Heart left ventricle (tissue), 16 donors: ENCODE data around the gene FLNB. TPM values are rescaled to one million over a fixed set of nuclear protein-coding genes. Genes with fewer than 3 reads are reported as not detected.
A peak's percentile ranks its signal among the peaks of the same experiment; 100 is the strongest.

Source experiments
- ATAC-seq, 4 donors: fragments of 200-7000 bp; cut with Tn5 transposase; one replicate each; pipeline ENCODE4 v1.9.1; 2020 to 2022; ENCODE audit warnings: moderate library complexity in 4 of 4, mild to moderate bottlenecking in 3 of 4, moderate number of reproducible peaks in 1 of 4
- DNase-seq, 5 donors: peaks; one replicate each; pipeline ENCODE4 v3.0.0-alpha.2; 2020
- H3K27ac ChIP-seq, 12 donors: fragments of 200-600 bp; sonication (generic) in 4 of 12; one replicate each; pipeline versions ENCODE4 v1.5.0 to v1.8.0; 2016 to 2022; ENCODE audit warnings: mild to moderate bottlenecking in 2 of 12
- H3K27me3 ChIP-seq, 9 donors: fragments of 200-600 bp; sonication (generic) in 2 of 9; one replicate each; pipeline versions ENCODE4 v1.5.1 to v1.8.0; 2016 to 2022; ENCODE audit warnings: mild to moderate bottlenecking in 3 of 9
- H3K36me3 ChIP-seq, 9 donors: fragments of 200-600 bp; sonication (generic) in 2 of 9; one replicate each; pipeline versions ENCODE4 v1.5.0 to v1.8.0; 2018 to 2022; ENCODE audit warnings: mild to moderate bottlenecking in 2 of 9
- H3K4me1 ChIP-seq, 12 donors: fragments of 200-600 bp; sonication (generic) in 4 of 12; one replicate each; pipeline versions ENCODE4 v1.5.0 to v1.8.0; 2016 to 2022; ENCODE audit warnings: mild to moderate bottlenecking in 3 of 12
- H3K4me3 ChIP-seq, 12 donors: fragments of 200-600 bp; sonication (generic) in 4 of 12; one replicate each; pipeline versions ENCODE4 v1.5.0 to v1.8.0; 2017 to 2022; ENCODE audit warnings: mild to moderate bottlenecking in 9 of 12, moderate library complexity in 4 of 12
- H3K9me3 ChIP-seq, 12 donors: fragments of 200-600 bp; sonication (generic) in 4 of 12; one replicate each; pipeline versions ENCODE4 v1.5.0 to v1.8.0; 2016 to 2022; ENCODE audit warnings: mild to moderate bottlenecking in 1 of 12
- POLR2A ChIP-seq, 2 donors: fragments of 450-650 bp; IDR thresholded peaks; one replicate each; pipeline ENCODE4 v1.6.1; 2017; ENCODE audit warnings: antibody characterized with exemption in 2 of 2, mild to moderate bottlenecking in 2 of 2, moderate library complexity in 2 of 2
- WGBS, 4 donors: extraction: QIAGEN DNeasy Blood & Tissue Kit in 2 of 4; methylation state at CpG; one replicate each; pipeline versions ENCODE4 v1.1.5 to v1.1.7; 2013 to 2018; 5-methylcytosine and 5-hydroxymethylcytosine counted together
- intact Hi-C, 10 donors: fragments of 100-400 bp; cut with DNase I; formaldehyde crosslinking; loops; one replicate each; pipeline versions ENCODE4 v1.11.1 to v1.14.2; 2022
- polyA plus RNA-seq, 2 donors: library from polyadenylated mRNA; stranded (reverse); fragments of 200-250 nt; gene quantifications; one replicate each; pipeline ENCODE4 v1.2.3, GENCODE V29; 2013
- total RNA-seq, 9 donors: library from RNA; depleted of rRNA in 2 of 9; stranded (reverse); fragments of >200 nt in 2 of 9; fragmentation: NEBNext Ultra II Directional in 3 of 9; extraction: Animal tissue kit (Norgen Biotek cat#: 25700) in 3 of 9; gene quantifications; one replicate each; pipeline versions ENCODE4 v1.1.0 to v1.2.4, GENCODE V29; 2016 to 2023
- TF ChIP-seq, protein P1 (sequence below), 12 donors: fragments of 200-600 bp; sonication (generic) in 4 of 12; IDR thresholded peaks; one replicate each; pipeline versions ENCODE4 v1.5.0 to v1.8.0; 2018 to 2022; ENCODE audit warnings: antibody characterized with exemption in 12 of 12, mild to moderate bottlenecking in 5 of 12
- donor health status: ischemic (EF 13 %, LVEDD 7.1; RV severe dilation, severe dysfunction).
- donor health status: healthy with polysubstance abuse.
- donor health status: DM: no; HTN: yes; CAD: no.
- donor health status: DM: no; HTN: no; CAD: no.
- donor health status: ischemic (EF 25% LVEDD 6.9; RV normal size, moderate dysfunction).
- donor health status: ischemic (EF 25% LVEDD 5.7; RV mildly dilated, moderate dysfunction).
- donor health status: healthy.
- donor health status: DM: yes; HTN: yes; CAD: no.
- donor health status: ischemic (EF 35%, LVEDD 5.7; RV mildly dilated, moderate dysfunction).
- donor health status: nonischemic (EF 11% LVEDD 7.7; RV severe dilation, severe dysfunction).
- donor health status: DM: yes; HTN: yes; CAD: no.
- donor health status: PGD.
- donor health status: ischemic (EF 29% LVEDD 5.4; RV normal size, mild dysfunction).
- donor health status: nonischemic (EF 23%, LVEDD 6.1; RV moderate dilation, normal function).

FLNB gene
- total and polyA plus RNA-seq, 11 donors = 30.5 to 75.6 (median 40.6) TPM

DNA sequence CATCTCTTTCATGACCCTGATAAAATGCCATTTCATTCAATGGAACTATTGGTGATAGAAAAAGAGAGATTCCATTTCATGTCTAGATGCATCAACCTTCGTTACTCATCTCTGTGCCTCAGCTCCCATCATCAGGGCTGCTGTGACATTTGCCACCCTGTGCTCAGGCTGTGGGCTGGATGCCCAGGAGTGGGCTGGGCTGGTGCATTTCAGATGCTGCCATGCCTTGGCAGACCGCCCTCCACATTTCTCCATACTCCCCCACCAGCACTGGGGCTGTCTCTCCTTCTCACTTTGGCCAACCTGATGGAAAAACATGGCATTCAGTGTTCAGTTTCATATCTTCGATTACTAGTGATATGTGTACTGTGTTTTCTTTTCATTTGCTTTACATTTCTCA, 143.4 kb downstream of the FLNB start:
- Histone ChIP-seq H3K9me3 (no peaks in the 10 kb centered on the region), H3K4me1 (peaks cover 0 to 14% (median 0%) of the 10 kb centered on the region in 12 donors), H3K27ac (peak overlapping the region in 4 of 12 donors; percentile 26 to 62 (median 31)), H3K36me3 (peaks cover 0 to 98% (median 89%) of the 10 kb centered on the region in 9 donors), H3K27me3 (no peaks in the 10 kb centered on the region), H3K4me3 (no peak overlapping the region)
- TF ChIP-seq POLR2A (IDR thresholded peaks at IDR 0.05) = no peak
- TF ChIP-seq, protein P1, sequence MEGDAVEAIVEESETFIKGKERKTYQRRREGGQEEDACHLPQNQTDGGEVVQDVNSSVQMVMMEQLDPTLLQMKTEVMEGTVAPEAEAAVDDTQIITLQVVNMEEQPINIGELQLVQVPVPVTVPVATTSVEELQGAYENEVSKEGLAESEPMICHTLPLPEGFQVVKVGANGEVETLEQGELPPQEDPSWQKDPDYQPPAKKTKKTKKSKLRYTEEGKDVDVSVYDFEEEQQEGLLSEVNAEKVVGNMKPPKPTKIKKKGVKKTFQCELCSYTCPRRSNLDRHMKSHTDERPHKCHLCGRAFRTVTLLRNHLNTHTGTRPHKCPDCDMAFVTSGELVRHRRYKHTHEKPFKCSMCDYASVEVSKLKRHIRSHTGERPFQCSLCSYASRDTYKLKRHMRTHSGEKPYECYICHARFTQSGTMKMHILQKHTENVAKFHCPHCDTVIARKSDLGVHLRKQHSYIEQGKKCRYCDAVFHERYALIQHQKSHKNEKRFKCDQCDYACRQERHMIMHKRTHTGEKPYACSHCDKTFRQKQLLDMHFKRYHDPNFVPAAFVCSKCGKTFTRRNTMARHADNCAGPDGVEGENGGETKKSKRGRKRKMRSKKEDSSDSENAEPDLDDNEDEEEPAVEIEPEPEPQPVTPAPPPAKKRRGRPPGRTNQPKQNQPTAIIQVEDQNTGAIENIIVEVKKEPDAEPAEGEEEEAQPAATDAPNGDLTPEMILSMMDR (IDR thresholded peaks at IDR 0.05) = no peak
- intact Hi-C loops = no loop called here
- WGBS, 4 donors = 55 to 76% (median 59%) methylated on average over 3 of the region's 3 CpGs
- ATAC-seq = peak; percentile 91 to 97 (median 94)
- DNase-seq = peak; percentile 77 to 91 (median 82)

DNA sequence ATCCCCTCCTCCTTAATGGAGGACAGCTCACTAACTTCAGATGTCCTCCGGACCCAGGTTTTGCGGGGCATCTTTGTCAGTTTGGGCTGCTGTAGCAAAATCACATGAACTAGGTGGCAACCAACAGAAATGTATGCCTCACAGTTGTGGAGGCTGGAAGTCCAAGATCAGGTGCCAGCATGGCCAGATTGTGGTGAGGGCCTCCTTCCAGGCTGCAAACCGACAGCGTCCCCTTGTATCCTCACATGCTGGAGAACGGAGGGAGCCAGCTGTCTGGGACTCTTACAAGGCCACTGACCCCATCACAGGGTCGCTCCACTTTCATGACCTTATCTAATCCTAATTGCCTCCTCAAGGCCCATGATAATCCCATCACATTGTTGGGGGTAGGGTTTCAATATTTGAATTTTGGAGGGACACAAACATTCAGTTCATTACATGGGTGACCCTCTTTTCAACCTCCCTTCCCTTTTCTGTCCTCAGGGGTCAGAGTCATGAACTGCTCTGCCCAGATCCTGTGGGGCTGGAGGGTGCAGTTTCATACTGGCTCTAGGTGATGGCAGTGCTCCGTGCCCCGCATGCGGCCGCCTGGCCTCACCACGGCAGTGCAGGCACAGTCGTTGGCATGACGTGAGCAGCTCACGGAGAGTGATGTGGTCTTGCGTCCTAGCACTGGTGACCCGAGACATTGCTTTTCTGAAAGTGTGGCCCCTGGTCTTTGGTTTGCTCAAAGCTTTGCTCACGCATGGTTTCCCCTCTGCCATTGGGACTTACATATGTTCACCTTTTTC, 144.2 kb downstream of the FLNB start:
- 88 to 95% (median 93%) methylated on average over 16 to 17 of the region's 17 CpGs for WGBS, 4 donors
- peak overlapping the region in 4 of 12 donors; percentile 26 to 62 (median 31) for H3K27ac ChIP-seq

DNA sequence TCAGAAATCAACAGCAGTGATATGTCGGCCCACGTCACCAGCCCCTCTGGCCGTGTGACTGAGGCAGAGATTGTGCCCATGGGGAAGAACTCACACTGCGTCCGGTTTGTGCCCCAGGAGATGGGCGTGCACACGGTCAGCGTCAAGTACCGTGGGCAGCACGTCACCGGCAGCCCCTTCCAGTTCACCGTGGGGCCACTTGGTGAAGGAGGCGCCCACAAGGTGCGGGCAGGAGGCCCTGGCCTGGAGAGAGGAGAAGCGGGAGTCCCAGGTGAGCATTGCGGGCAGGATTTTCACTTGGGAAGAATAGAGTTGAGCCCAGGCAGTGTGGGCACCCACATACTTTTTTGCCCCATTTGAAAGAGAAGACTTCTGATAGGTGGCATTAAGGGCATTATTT, 145.1 kb downstream of the FLNB start:
- no peak overlapping the region for H3K4me3 ChIP-seq
- DNase-seq (no peak), ATAC-seq (no peak)
- intact Hi-C loops = no loop called here
- WGBS, 4 donors = 93 to 95% (median 94%) methylated on average over 16 of the region's 16 CpGs
- no peaks in the 10 kb centered on the region for H3K9me3 ChIP-seq
- TF ChIP-seq POLR2A (IDR thresholded peaks at IDR 0.05) = no peak
- TF ChIP-seq, protein P1 (IDR thresholded peaks at IDR 0.05) = no peak
- peaks cover 0 to 98% (median 89%) of the 10 kb centered on the region in 9 donors for H3K36me3 ChIP-seq
- H3K4me1 ChIP-seq = peaks cover 0 to 14% (median 0%) of the 10 kb centered on the region in 12 donors
- no peaks in the 10 kb centered on the region for H3K27me3 ChIP-seq
- H3K27ac ChIP-seq = peak overlapping the region in 1 of 12 donors; percentile 9

More for the DNA sequence above, 144.2 kb downstream of the FLNB start:
- peaks cover 0 to 98% (median 89%) of the 10 kb centered on the region in 9 donors for H3K36me3 ChIP-seq
- ATAC-seq (no peak), DNase-seq (no peak)
- no peaks in the 10 kb centered on the region for H3K27me3 ChIP-seq
- no peak for TF ChIP-seq POLR2A (IDR thresholded peaks at IDR 0.05)
- TF ChIP-seq, protein P1 (IDR thresholded peaks at IDR 0.05) = no peak
- no peaks in the 10 kb centered on the region for H3K9me3 ChIP-seq
- no peak overlapping the region for H3K4me3 ChIP-seq
- intact Hi-C loops = no loop called here
- H3K4me1 ChIP-seq = peaks cover 0 to 14% (median 0%) of the 10 kb centered on the region in 12 donors

DNA sequence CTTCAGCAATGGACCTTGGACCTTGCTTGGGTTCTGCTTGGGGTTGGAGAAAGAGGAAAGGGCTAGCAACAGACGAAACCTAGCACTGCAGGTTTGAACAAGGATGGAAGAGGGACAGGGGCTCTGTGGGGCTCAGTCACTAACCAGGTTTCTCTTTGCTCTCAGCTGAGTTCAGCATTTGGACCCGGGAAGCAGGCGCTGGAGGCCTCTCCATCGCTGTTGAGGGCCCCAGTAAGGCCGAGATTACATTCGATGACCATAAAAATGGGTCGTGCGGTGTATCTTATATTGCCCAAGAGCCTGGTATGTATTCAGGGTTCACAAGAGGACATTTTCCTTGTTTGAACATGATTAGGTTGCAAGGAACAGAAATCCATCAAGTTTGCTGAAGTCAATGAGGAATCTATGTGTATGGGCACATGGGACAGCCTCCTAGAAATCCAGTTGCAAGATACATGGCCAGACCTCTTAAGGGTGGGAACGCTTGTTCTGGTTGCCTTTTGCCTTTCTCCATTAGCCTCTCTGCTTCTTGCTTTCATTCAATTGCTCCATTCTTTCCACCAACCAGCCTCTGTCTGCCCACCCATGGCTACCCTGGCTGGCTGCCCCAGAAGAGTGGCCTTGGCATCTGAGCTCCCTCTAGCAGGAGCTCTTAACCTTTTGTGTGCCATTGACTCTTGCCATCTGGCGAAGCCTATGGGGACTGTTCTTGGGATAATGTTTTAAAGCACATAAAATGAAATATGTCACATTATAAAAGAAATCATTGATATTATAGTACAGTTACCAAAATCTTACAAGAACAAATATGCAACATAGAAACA, 146.6 kb downstream of the FLNB start:
- no peak overlapping the region for H3K27ac ChIP-seq
- TF ChIP-seq POLR2A (IDR thresholded peaks at IDR 0.05) = no peak
- TF ChIP-seq, protein P1 (IDR thresholded peaks at IDR 0.05) = no peak
- 81 to 97% (median 91%) methylated on average over 10 of the region's 10 CpGs for WGBS, 4 donors
- H3K4me3 ChIP-seq = no peak overlapping the region
- peaks cover 0 to 14% (median 0%) of the 10 kb centered on the region in 12 donors for H3K4me1 ChIP-seq
- H3K36me3 ChIP-seq = peaks cover 0 to 98% (median 89%) of the 10 kb centered on the region in 9 donors
- DNase-seq (no peak), ATAC-seq (no peak)
- H3K27me3 ChIP-seq = no peaks in the 10 kb centered on the region
- intact Hi-C loops = no loop called here
- H3K9me3 ChIP-seq = no peaks in the 10 kb centered on the region
